Tibial artery (tissue), 4 donors: ENCODE data around the gene OAS1.

Experiments
- DNase-seq, 2 donors: peaks; one replicate each; pipeline ENCODE4 v3.0.0-alpha.2; 2019
- H3K27ac ChIP-seq, 2 donors: fragments of 200-600 bp; sonication (generic) in 1 of 2; 1 replicate in 1 of 2; 2 replicates in 1 of 2; pipeline ENCODE4 v1.5.1; 2018 to 2019; ENCODE audit warnings: mild to moderate bottlenecking in 1 of 2
- H3K27me3 ChIP-seq, 2 donors: fragments of 200-600 bp; sonication (generic) in 1 of 2; one replicate each; pipeline versions ENCODE4 v1.5.1 to v1.6.0; 2016 to 2019
- H3K36me3 ChIP-seq, 3 donors: fragments of 200-600 bp; sonication (generic) in 2 of 3; one replicate each; pipeline ENCODE4 v1.5.1; 2016 to 2019; ENCODE audit warnings: mild to moderate bottlenecking in 2 of 3
- H3K4me1 ChIP-seq, 4 donors: fragments of 200-600 bp; sonication (generic) in 2 of 4; 1 replicate in 3 of 4; 2 replicates in 1 of 4; pipeline ENCODE4 v1.5.1; 2016 to 2019
- H3K4me3 ChIP-seq, 2 donors: fragments of 200-600 bp; sonication (generic) in 1 of 2; 1 replicate in 1 of 2; 2 replicates in 1 of 2; pipeline ENCODE4 v1.5.1; 2018 to 2019; ENCODE audit warnings: mild to moderate bottlenecking in 2 of 2
- H3K9me3 ChIP-seq, 3 donors: fragments of 200-600 bp; sonication (generic) in 1 of 3; one replicate each; pipeline ENCODE4 v1.5.1; 2016 to 2019
- intact Hi-C: fragments of 100-400 bp; cut with DNase I; formaldehyde crosslinking; loops from one replicate; pipeline ENCODE4 v1.15.0; 2023; ENCODE audit warnings: low total_unique reads
- TF ChIP-seq, protein P1 (sequence below), 2 experiments: fragments of 200-600 bp in 1 of 2; fragments of 450-650 bp in 1 of 2; IDR thresholded peaks; one replicate each; pipeline ENCODE4 v1.5.1; 2017 to 2019; ENCODE audit warnings: antibody characterized with exemption in 2 of 2, mild to moderate bottlenecking in 1 of 2, moderate library complexity in 1 of 2

OAS1 gene

DNA sequence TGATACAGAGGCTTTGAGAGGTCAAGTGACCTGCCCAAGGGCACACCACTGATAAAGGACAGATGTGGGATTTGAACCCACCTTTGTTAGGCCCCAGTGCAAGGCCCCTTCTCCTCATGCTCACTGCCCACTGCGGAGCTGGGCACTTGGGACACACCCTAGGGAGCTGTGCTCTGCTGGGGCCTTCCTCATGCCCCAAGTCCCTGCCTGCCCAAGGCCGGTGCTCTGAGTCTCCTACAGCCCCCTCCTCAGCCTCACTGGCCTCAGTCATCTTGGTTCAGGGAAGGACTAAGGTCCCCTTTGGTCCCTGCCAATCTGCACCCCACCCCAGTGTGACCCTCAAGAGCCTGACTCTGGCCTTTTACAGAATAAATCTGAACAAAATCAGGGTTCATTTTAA lies 23.6 kb downstream of the OAS1 start:
- Histone ChIP-seq H3K9me3 (no peaks in the 10 kb centered on the region), H3K27me3 (no peaks in the 10 kb centered on the region), H3K27ac (no peak overlapping the region), H3K4me1 (no peaks in the 10 kb centered on the region), H3K36me3 (no peaks in the 10 kb centered on the region), H3K4me3 (no peak overlapping the region)
- intact Hi-C loops = no loop called here
- TF ChIP-seq, protein P1, sequence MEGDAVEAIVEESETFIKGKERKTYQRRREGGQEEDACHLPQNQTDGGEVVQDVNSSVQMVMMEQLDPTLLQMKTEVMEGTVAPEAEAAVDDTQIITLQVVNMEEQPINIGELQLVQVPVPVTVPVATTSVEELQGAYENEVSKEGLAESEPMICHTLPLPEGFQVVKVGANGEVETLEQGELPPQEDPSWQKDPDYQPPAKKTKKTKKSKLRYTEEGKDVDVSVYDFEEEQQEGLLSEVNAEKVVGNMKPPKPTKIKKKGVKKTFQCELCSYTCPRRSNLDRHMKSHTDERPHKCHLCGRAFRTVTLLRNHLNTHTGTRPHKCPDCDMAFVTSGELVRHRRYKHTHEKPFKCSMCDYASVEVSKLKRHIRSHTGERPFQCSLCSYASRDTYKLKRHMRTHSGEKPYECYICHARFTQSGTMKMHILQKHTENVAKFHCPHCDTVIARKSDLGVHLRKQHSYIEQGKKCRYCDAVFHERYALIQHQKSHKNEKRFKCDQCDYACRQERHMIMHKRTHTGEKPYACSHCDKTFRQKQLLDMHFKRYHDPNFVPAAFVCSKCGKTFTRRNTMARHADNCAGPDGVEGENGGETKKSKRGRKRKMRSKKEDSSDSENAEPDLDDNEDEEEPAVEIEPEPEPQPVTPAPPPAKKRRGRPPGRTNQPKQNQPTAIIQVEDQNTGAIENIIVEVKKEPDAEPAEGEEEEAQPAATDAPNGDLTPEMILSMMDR (IDR thresholded peaks at IDR 0.05) = no peak
- no peak for DNase-seq

DNA sequence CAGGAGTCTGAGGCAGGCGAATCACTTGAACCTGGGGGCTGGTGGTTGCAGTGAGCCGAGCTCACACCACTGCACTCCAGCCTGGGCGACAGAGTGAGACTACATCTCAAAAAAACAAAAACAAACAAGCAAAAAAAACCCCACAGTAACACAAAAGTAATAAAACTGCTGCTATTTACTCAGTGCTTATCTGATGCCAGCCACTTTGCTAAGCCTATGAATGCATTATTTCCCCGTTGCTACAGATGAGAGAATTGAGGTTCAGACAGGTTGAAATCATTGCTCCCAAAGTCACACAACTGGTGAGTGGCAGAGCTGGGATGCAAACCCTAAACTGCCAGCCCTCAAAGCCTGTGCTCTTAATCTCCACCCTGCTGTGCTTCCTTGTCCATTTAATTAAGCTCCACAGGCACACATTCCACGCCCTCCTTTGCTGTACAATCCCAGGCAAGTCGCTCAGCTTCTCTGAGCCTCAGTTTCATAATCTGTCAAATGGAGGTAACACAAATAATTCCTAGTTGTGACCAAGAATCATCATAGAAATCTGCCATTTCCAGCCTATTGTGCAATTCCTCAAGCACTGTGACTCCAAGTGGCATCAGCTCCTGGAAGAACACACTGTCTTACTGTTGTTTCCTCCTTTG lies 25.8 kb downstream of the OAS1 start:
- H3K27me3 ChIP-seq = no peaks in the 10 kb centered on the region
- no peaks in the 10 kb centered on the region for H3K9me3 ChIP-seq
- H3K27ac ChIP-seq = no peak overlapping the region
- intact Hi-C loops = no loop called here
- no peak for DNase-seq
- no peak overlapping the region for H3K4me3 ChIP-seq
- no peaks in the 10 kb centered on the region for H3K36me3 ChIP-seq
- peaks cover 0 to under 1% (median 0%) of the 10 kb centered on the region in 4 donors for H3K4me1 ChIP-seq
- TF ChIP-seq, protein P1 (IDR thresholded peaks at IDR 0.05) = no peak

DNA sequence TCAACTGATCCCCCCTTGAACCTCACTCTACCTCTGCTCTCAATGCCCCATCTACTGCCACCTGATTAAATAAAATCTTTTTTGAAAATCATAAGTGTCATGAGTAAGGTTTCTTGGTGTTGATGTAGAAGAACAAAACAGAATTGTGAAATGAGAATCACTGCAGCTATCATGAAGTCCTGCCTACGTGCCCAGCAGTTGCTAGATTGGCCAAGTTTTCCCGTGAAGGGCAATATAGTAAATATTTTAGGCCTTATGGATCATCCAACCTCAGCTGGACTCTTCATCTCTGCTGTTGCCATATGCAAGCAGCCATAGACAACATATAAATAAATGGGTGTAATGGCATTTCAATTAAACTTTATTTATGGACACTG lies 26.4 kb downstream of the OAS1 start:
- Histone ChIP-seq H3K27ac (no peak overlapping the region), H3K36me3 (no peaks in the 10 kb centered on the region), H3K4me3 (no peak overlapping the region), H3K9me3 (no peaks in the 10 kb centered on the region), H3K27me3 (no peaks in the 10 kb centered on the region), H3K4me1 (peaks cover 0 to 3% (median 0%) of the 10 kb centered on the region in 4 donors)
- TF ChIP-seq, protein P1 (IDR thresholded peaks at IDR 0.05) = no peak
- DNase-seq = no peak
- intact Hi-C loops = no loop called here

DNA sequence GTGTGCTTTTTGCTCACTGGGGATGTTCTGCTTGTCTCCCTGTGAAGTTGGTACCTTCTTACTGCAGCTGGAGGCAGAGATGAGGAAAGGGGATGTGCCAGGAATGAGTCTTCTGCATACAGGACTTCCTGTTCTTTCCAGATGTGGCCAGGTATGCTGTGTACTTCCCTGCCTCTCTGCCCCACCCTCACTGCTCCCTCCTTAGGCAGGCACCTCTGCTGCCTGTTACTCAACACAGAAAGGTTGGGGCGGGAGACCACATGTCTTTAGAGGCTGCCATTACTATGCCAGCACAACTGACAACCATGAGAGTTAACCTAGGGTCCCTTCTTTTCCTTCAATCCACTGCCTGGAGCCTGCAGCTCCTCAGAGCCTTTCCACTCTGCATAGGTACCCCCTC lies 29.5 kb downstream of the OAS1 start:
- Histone ChIP-seq H3K36me3 (no peaks in the 10 kb centered on the region), H3K9me3 (no peaks in the 10 kb centered on the region), H3K27me3 (no peaks in the 10 kb centered on the region), H3K4me1 (peaks cover 0 to 17% (median 10%) of the 10 kb centered on the region in 4 donors), H3K4me3 (no peak overlapping the region), H3K27ac (no peak overlapping the region)
- TF ChIP-seq, protein P1 (IDR thresholded peaks at IDR 0.05) = no peak
- DNase-seq = no peak
- intact Hi-C loops = no loop called here

DNA sequence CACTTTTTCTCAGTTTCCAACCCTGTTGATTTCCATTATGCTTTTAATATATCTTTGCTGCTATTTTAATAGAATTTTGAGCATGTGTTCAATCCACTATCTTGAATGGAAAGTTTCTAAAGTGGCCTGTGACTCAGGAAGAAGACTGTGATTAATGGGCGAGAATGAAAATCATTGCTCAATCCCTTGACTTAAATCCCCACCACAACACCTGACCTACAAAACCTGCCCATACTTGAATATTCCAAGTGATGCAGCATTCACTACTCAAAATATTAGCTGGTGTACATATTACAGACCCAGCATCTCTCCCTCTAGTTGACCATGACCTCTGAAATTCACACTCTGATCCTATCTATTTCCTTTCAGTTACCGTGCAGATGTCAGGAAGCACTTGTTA lies 30.2 kb downstream of the OAS1 start:
- Histone ChIP-seq H3K36me3 (no peaks in the 10 kb centered on the region), H3K4me1 (peaks cover 0 to 17% (median 10%) of the 10 kb centered on the region in 4 donors), H3K27ac (no peak overlapping the region), H3K4me3 (no peak overlapping the region), H3K27me3 (no peaks in the 10 kb centered on the region), H3K9me3 (no peaks in the 10 kb centered on the region)
- DNase-seq = no peak
- intact Hi-C loops = no loop called here
- TF ChIP-seq, protein P1 (IDR thresholded peaks at IDR 0.05) = no peak
